H1 (cell line): Measurements from ENCODE around the gene SYNPO2L. TPM values are rescaled to one million over a fixed set of nuclear protein-coding genes. Genes with fewer than 3 reads are reported as not detected.
A peak's percentile ranks its signal among the peaks of the same experiment; 100 is the strongest.

Experiments
- CTCF ChIA-PET: fragments of 300-600 bp; sonication (Branson Sonifier 250); formaldehyde crosslinking; loops from one replicate; lab custom pipeline; 2021; ENCODE audit not compliant: partially characterized antibody; lab: Charles Lee
- POLR2A ChIA-PET: fragments of 300-600 bp; sonication (Branson Sonifier 250); formaldehyde crosslinking; loops from one replicate; lab custom pipeline; 2021; ENCODE audit warnings: inconsistent platforms; ENCODE audit not compliant: partially characterized antibody; lab: Charles Lee
- DNase-seq, 2 experiments: peaks; one replicate each; pipeline versions ENCODE4 v3.0.0 to v3.0.0-alpha.2; 2010 to 2022; ENCODE audit warnings: low spot score in 2 of 2, low read depth in 1 of 2, mixed read lengths in 1 of 2
- FAIRE-seq: peaks from 2 replicates; lab custom pipeline; 2011; peaks lifted over from hg19 to GRCh38; lab: Jason Lieb, UNC
- H2AFZ ChIP-seq: 2 replicates; pipeline ENCODE4 v1.8.1; 2012; ENCODE audit warnings: low read length, inconsistent platforms
- H2AK5ac ChIP-seq: 2 replicates; pipeline ENCODE4 v1.6.1; 2013; ENCODE audit warnings: low read depth, low read length
- H2BK120ac ChIP-seq: replicated peaks from 2 replicates; pipeline ENCODE3; 2013; ENCODE audit warnings: low read depth, low read length, inconsistent platforms
- H2BK12ac ChIP-seq: 2 replicates; pipeline ENCODE4 v1.6.1; 2013; ENCODE audit warnings: low read depth, low read length
- H2BK15ac ChIP-seq: 2 replicates; pipeline ENCODE4 v1.6.1; 2013; ENCODE audit warnings: low read length
- H2BK20ac ChIP-seq: 2 replicates; pipeline ENCODE4 v1.6.1; 2013; ENCODE audit warnings: low read length
- H2BK5ac ChIP-seq: 2 replicates; pipeline ENCODE4 v1.6.1; 2013; ENCODE audit warnings: low read depth, low read length
- H3K14ac ChIP-seq: 2 replicates; pipeline ENCODE4 v1.6.1; 2013; ENCODE audit warnings: inconsistent platforms; ENCODE audit not compliant: insufficient read length
- H3K18ac ChIP-seq: 2 replicates; pipeline ENCODE4 v1.6.1; 2013; ENCODE audit warnings: low read length; ENCODE audit errors: extremely low read depth
- H3K23ac ChIP-seq: 2 replicates; pipeline ENCODE4 v1.6.1; 2013; ENCODE audit warnings: inconsistent platforms; ENCODE audit not compliant: insufficient read length
- H3K23me2 ChIP-seq: 2 replicates; pipeline ENCODE4 v1.6.1; 2013; ENCODE audit warnings: low read depth, low read length
- H3K27ac ChIP-seq: 2 replicates; pipeline ENCODE4 v1.6.1; 2011; ENCODE audit warnings: low read depth, low read length, inconsistent platforms
- H3K27me3 ChIP-seq, 4 experiments: replicated peaks in 1 of 4; 1 replicate in 1 of 4; 2 replicates in 3 of 4; pipeline versions ENCODE4 v1.6.1 to v1.8.1; 2011 to 2013; ENCODE audit warnings: low read length in 3 of 4, mild to moderate bottlenecking in 3 of 4, inconsistent platforms in 2 of 4, mixed read lengths in 2 of 4, moderate library complexity in 1 of 4; ENCODE audit not compliant: control insufficient read depth in 3 of 4, insufficient read depth in 3 of 4; ENCODE audit errors: extremely low read depth in 1 of 4
- H3K36me3 ChIP-seq, 4 experiments: 2 replicates each; pipeline versions ENCODE4 v1.6.1 to v1.8.1; 2011 to 2013; ENCODE audit warnings: mild to moderate bottlenecking in 4 of 4, low read length in 3 of 4, moderate library complexity in 2 of 4, control low read depth in 1 of 4, inconsistent platforms in 1 of 4; ENCODE audit not compliant: insufficient read depth in 4 of 4, control insufficient read depth in 2 of 4
- H3K4ac ChIP-seq: replicated peaks from 2 replicates; pipeline ENCODE3; 2013; ENCODE audit warnings: low read length, low read depth, mixed read lengths, inconsistent platforms; ENCODE audit not compliant: insufficient read length
- H3K4me1 ChIP-seq, 4 experiments: replicated peaks in 1 of 4; 1 replicate in 1 of 4; 2 replicates in 3 of 4; pipeline versions ENCODE4 v1.6.1 to v1.8.1; 2011 to 2013; ENCODE audit warnings: low read length in 3 of 4, inconsistent platforms in 2 of 4, mixed read lengths in 1 of 4; ENCODE audit not compliant: insufficient read depth in 4 of 4, control insufficient read depth in 3 of 4
- H3K4me2 ChIP-seq, 2 experiments: 2 replicates each; pipeline versions ENCODE4 v1.6.1 to v1.8.1; 2011 to 2013; ENCODE audit warnings: low read depth in 2 of 2, low read length in 2 of 2, control low read depth in 1 of 2, inconsistent platforms in 1 of 2, mild to moderate bottlenecking in 1 of 2; ENCODE audit not compliant: insufficient read depth in 1 of 2
- H3K4me3 ChIP-seq, 4 experiments: fragments of 200-600, 300-600 bp in 1 of 4; sonication (generic), shearing (Covaris generic), sonication (Bioruptor Twin) in 1 of 4; 2 replicates each; pipeline versions ENCODE4 v1.5.1 to v1.8.1; 2011 to 2016; ENCODE audit warnings: low read length in 4 of 4, low read depth in 3 of 4, control low read depth in 2 of 4, inconsistent platforms in 2 of 4, mild to moderate bottlenecking in 2 of 4, mixed read lengths in 1 of 4, moderate library complexity in 1 of 4; ENCODE audit not compliant: insufficient read depth in 2 of 4; ENCODE audit errors: extremely low read depth in 1 of 4
- H3K56ac ChIP-seq: replicated peaks from 2 replicates; pipeline ENCODE3; 2013; ENCODE audit warnings: low read depth, mild to moderate bottlenecking, mixed read lengths, low read length, inconsistent platforms; ENCODE audit not compliant: insufficient read length
- H3K79me1 ChIP-seq: 2 replicates; pipeline ENCODE4 v1.6.1; 2013; ENCODE audit warnings: low read depth, low read length, control low read depth
- H3K79me2 ChIP-seq, 2 experiments: 2 replicates each; pipeline versions ENCODE4 v1.6.1 to v1.8.1; 2012 to 2013; ENCODE audit warnings: low read length in 2 of 2, mild to moderate bottlenecking in 2 of 2, inconsistent platforms in 1 of 2; ENCODE audit not compliant: insufficient read depth in 2 of 2, control insufficient read depth in 1 of 2
- H3K9ac ChIP-seq, 4 experiments: replicated peaks in 1 of 4; 1 replicate in 1 of 4; 2 replicates in 3 of 4; pipeline versions ENCODE4 v1.6.1 to v1.8.1; 2011 to 2013; ENCODE audit warnings: low read depth in 3 of 4, low read length in 3 of 4, control low read depth in 2 of 4, mild to moderate bottlenecking in 2 of 4, moderate library complexity in 2 of 4, inconsistent platforms in 1 of 4; ENCODE audit errors: extremely low read depth in 1 of 4
- H3K9me3 ChIP-seq, 2 experiments: 2 replicates each; pipeline versions ENCODE4 v1.6.1 to v1.8.1; 2012 to 2013; ENCODE audit warnings: mild to moderate bottlenecking in 2 of 2, moderate library complexity in 2 of 2, control low read depth in 1 of 2, inconsistent platforms in 1 of 2, low read depth in 1 of 2, low read length in 1 of 2, mixed read lengths in 1 of 2; ENCODE audit not compliant: insufficient read depth in 2 of 2
- H4K20me1 ChIP-seq, 2 experiments: replicated peaks in 1 of 2; 2 replicates each; pipeline versions ENCODE3 to v1.8.1; 2011 to 2013; ENCODE audit warnings: inconsistent platforms in 2 of 2, low read length in 2 of 2, mild to moderate bottlenecking in 1 of 2; ENCODE audit not compliant: insufficient read depth in 2 of 2, control insufficient read depth in 1 of 2
- H4K5ac ChIP-seq: 2 replicates; pipeline ENCODE4 v1.6.1; 2013; ENCODE audit warnings: low read length, low read depth, mixed read lengths, inconsistent platforms; ENCODE audit not compliant: insufficient read length
- H4K8ac ChIP-seq: 2 replicates; pipeline ENCODE4 v1.8.0; 2013; ENCODE audit warnings: mild to moderate bottlenecking, moderate library complexity, low read length, inconsistent platforms; ENCODE audit not compliant: insufficient read depth; ENCODE audit errors: extremely low read depth
- H4K91ac ChIP-seq: replicated peaks from 2 replicates; pipeline ENCODE3; 2013; ENCODE audit warnings: low read length, mixed read lengths, inconsistent platforms; ENCODE audit not compliant: insufficient read length
- CTBP2 ChIP-seq: IDR thresholded peaks from 2 replicates; pipeline ENCODE4 v1.7.0; 2011; ENCODE audit warnings: borderline replicate concordance, mild to moderate bottlenecking, moderate library complexity, mixed read lengths, low read length; ENCODE audit not compliant: insufficient read depth, insufficient read length
- HDAC2 ChIP-seq, 2 experiments: fragments of 300-600 bp in 1 of 2; sonication (generic) in 1 of 2; IDR thresholded peaks; 2 replicates each; pipeline ENCODE4 v1.6.1; 2011 to 2012; ENCODE audit warnings: low read depth in 2 of 2, low read length in 2 of 2, mild to moderate bottlenecking in 2 of 2, moderate library complexity in 2 of 2, borderline replicate concordance in 1 of 2, inconsistent platforms in 1 of 2
- POLR2A ChIP-seq, 2 experiments: IDR thresholded peaks; 1 replicate in 1 of 2; 2 replicates in 1 of 2; pipeline ENCODE4 v1.6.1; 2011; ENCODE audit warnings: low read depth in 2 of 2, low read length in 2 of 2, mild to moderate bottlenecking in 2 of 2; ENCODE audit errors: control extremely low read depth in 1 of 2
- POLR2AphosphoS5 ChIP-seq: IDR thresholded peaks from 2 replicates; pipeline ENCODE4 v1.6.1; 2011; ENCODE audit warnings: low read depth, low read length
- POU5F1 ChIP-seq: IDR thresholded peaks from 2 replicates; pipeline ENCODE4 v1.6.1; 2011; ENCODE audit warnings: low read depth, mild to moderate bottlenecking, low read length, moderate library complexity
- RAD21 ChIP-seq, 2 experiments: IDR thresholded peaks in 1 of 2; conservative IDR thresholded peaks in 1 of 2; 2 replicates each; pipeline ENCODE4 v1.6.1; 2011; ENCODE audit warnings: low read depth in 2 of 2, low read length in 2 of 2, improper control_type of control experiment in 1 of 2, inconsistent platforms in 1 of 2, mild to moderate bottlenecking in 1 of 2, moderate library complexity in 1 of 2
- RBBP5 ChIP-seq: IDR thresholded peaks from 2 replicates; pipeline ENCODE4 v1.7.1; 2012; ENCODE audit warnings: low read depth, mild to moderate bottlenecking, inconsistent platforms, low read length, moderate library complexity, borderline replicate concordance
- RFX5 ChIP-seq: IDR thresholded peaks from 2 replicates; pipeline ENCODE4 v1.6.1; 2011; ENCODE audit warnings: low read depth, low read length, improper control_type of control experiment, borderline replicate concordance
- SIX5 ChIP-seq: IDR thresholded peaks from 2 replicates; pipeline ENCODE4 v1.6.1; 2011; ENCODE audit warnings: mild to moderate bottlenecking, low read depth, low read length
- TEAD4 ChIP-seq: IDR thresholded peaks from 2 replicates; pipeline ENCODE4 v1.6.1; 2012; ENCODE audit warnings: low read depth, low read length, inconsistent platforms, mixed read lengths
- ZNF274 ChIP-seq: IDR thresholded peaks from 2 replicates; pipeline ENCODE4 v1.7.0; 2012; ENCODE audit warnings: low read length, borderline replicate concordance; ENCODE audit errors: extremely low read depth
- WGBS, 2 experiments: shearing (Covaris generic) in 1 of 2; methylation state at CpG; one replicate each; pipeline versions ENCODE4 v1.1.6 to v1.1.7; 2013 to 2015; ENCODE audit warnings: low lambda C conversion rate in 2 of 2, mixed read lengths in 2 of 2, inconsistent platforms in 1 of 2, low coverage in 1 of 2, missing lambda C conversion rate in 1 of 2; ENCODE audit not compliant: insufficient replicate concordance in 2 of 2, insufficient coverage in 1 of 2, insufficient read length in 1 of 2; ENCODE audit errors: extremely low coverage in 1 of 2, missing lambda C conversion rate in 1 of 2; 5-methylcytosine and 5-hydroxymethylcytosine counted together
- polyA plus RNA-seq, 7 experiments: library from polyadenylated mRNA; depleted of rRNA in 3 of 7; stranded (reverse) in 5 of 7; unstranded in 2 of 7; fragments of >200 nt in 5 of 7; fragments of 200-250 nt in 2 of 7; gene quantifications; 1 replicate in 5 of 7; 2 replicates in 1 of 7; 4 replicates in 1 of 7; pipeline versions ENCODE4 v1.2.1 to v1.2.3, GENCODE V29; 2011 to 2013; ENCODE audit warnings: missing spikeins in 2 of 7, mixed read lengths in 2 of 7
- total RNA-seq: library from RNA; stranded (reverse); fragmentation: NEBNext Ultra II Directional; extraction: Animal tissue kit (Norgen Biotek cat#: 25700); gene quantifications from 2 replicates; pipeline ENCODE4 v1.2.1, GENCODE V29; 2021

SYNPO2L gene
- total and polyA plus RNA-seq, 2 of the 8 experiments (the other 6 are each of a cell fraction or from before 2014, with no cell fraction given): 0.05 to 0.19 TPM

- Histone ChIP-seq H3K4me3 (no peak overlapping the region), H3K27ac (no peak overlapping the region; the same call in 1 of the 2 replicates), H3K23me2 (no peaks in the 10 kb centered on the region), H3K9me3 (no peaks in the 10 kb centered on the region), H2BK5ac (peak overlapping the region; percentile 45; the same call in 1 of the 2 replicates), H2BK20ac (peak overlapping the region; percentile 52; the same call in 1 of the 2 replicates), H2AK5ac (no peak overlapping the region), H4K91ac (no peak overlapping the region), H3K4me1 (peaks cover 0 to 6% (median 1%) of the 10 kb centered on the region in 4 experiments; a peak in 2 of 7 replicates), H4K8ac (no peak overlapping the region), H3K23ac (no peak overlapping the region), H3K9ac (no peak overlapping the region), H3K36me3 (no peaks in the 10 kb centered on the region), H2BK15ac (no peak overlapping the region), H4K20me1 (no peaks in the 10 kb centered on the region), H3K4me2 (peak overlapping the region; percentile 31 to 54; a peak in 2 of 4 replicates), H3K4ac (no peak overlapping the region), H2BK120ac (no peak overlapping the region), H3K79me1 (no peaks in the 10 kb centered on the region), H3K56ac (no peak overlapping the region), H3K79me2 (peaks cover 0 to 2% of the 10 kb centered on the region in 2 experiments; a peak in 1 of 4 replicates), H3K27me3 (no peaks in the 10 kb centered on the region), H2BK12ac (no peak overlapping the region), H3K18ac (no peak overlapping the region), H2AFZ (no peak overlapping the region), H3K14ac (no peak overlapping the region), H4K5ac (peak overlapping the region; percentile 6)
- POLR2A ChIA-PET: interaction anchor here (1.5 to 2.6 kb wide), 3 partner anchors 10 to 141 kb away, joined by 3 to 20 read pairs (median 5); partner anchors contain the start of gene USP54
- 46% methylated on average over 3 of the region's 3 CpGs; no CpG with 5 or more reads in 1 of the 2 experiments for WGBS, 2 experiments
- FAIRE-seq (no peak), DNase-seq (no peak)
- CTCF ChIA-PET: interaction anchor here (0.8 to 1.3 kb wide), 4 partner anchors 9 to 72 kb away, joined by 3 to 5 read pairs (median 4); no protein-coding TSS in a partner anchor
- no peak for TF ChIP-seq HDAC2 (IDR thresholded peaks at IDR 0.05; ENCODE audit: borderline replicate concordance in 1 of 2, low read depth in 2 of 2, low read length in 2 of 2)
- no peak for TF ChIP-seq POLR2A (IDR thresholded peaks at IDR 0.05; ENCODE audit: control extremely low read depth in 1 of 2, low read depth in 2 of 2, low read length in 2 of 2)
- no peak for TF ChIP-seq POLR2AphosphoS5
- TF ChIP-seq RBBP5: no peak
- no peak for TF ChIP-seq RAD21 (IDR thresholded peaks at IDR 0.05 in 1 of 2, conservative IDR thresholded peaks at IDR 0.05 in 1 of 2; ENCODE audit: low read depth in 2 of 2, low read length in 2 of 2)
- no peak for TF ChIP-seq POU5F1
- no peak for TF ChIP-seq SIX5
- no peak for TF ChIP-seq ZNF274
- TF ChIP-seq RFX5: no peak
- TF ChIP-seq CTBP2: no peak
- TF ChIP-seq TEAD4: no peak
These were observed 54.3 kb downstream of the SYNPO2L start for GRCh38 chr10:73601486-73601921.
